AG08396 (cell line): ENCODE data around the gene ITIH4.

Experiments used
- DNase-seq: peaks from one replicate; pipeline ENCODE4 v3.0.0; 2012; ENCODE audit warnings: low spot score, mixed read lengths

Gene ITIH4

GRCh38 chr3:52798376-52798977 lies 32.0 kb downstream of the ITIH4 start:
- no peak for DNase-seq

GRCh38 chr3:52796411-52796810 lies 34.1 kb downstream of the ITIH4 start:
- DNase-seq: no peak

- no peak for DNase-seq
Measured at GRCh38 chr3:52795298-52795900, 35.1 kb downstream of the ITIH4 start.

GRCh38 chr3:52794612-52795099 lies 35.8 kb downstream of the ITIH4 start, which contains the start of gene ITIH3:
TSS of gene ITIH3 (plus strand) at chr3:52794796. CDS start at chr3:52794804, 8 bp downstream.
- no peak for DNase-seq

- no peak for DNase-seq
Measured at GRCh38 chr3:52793702-52794611, 36.5 kb downstream of the ITIH4 start.

GRCh38 chr3:52792961-52793695 lies 37.3 kb downstream of the ITIH4 start:
- peak; percentile 43 for DNase-seq

GRCh38 chr3:52792413-52792812 lies 38.1 kb downstream of the ITIH4 start:
- DNase-seq: no peak

- no peak for DNase-seq
Measured at GRCh38 chr3:52791928-52792327, 38.5 kb downstream of the ITIH4 start.

GRCh38 chr3:52791366-52791765 lies 39.1 kb downstream of the ITIH4 start:
- no peak for DNase-seq

- no peak for DNase-seq
Measured at GRCh38 chr3:52790741-52791140, 39.7 kb downstream of the ITIH4 start.

GRCh38 chr3:52790337-52790736 lies 40.1 kb downstream of the ITIH4 start:
- no peak for DNase-seq

GRCh38 chr3:52789746-52790040 lies 40.8 kb downstream of the ITIH4 start:
- DNase-seq: no peak

- DNase-seq: no peak
Measured at GRCh38 chr3:52788890-52789745, 41.4 kb downstream of the ITIH4 start.

GRCh38 chr3:52787672-52788625 lies 42.5 kb downstream of the ITIH4 start:
- DNase-seq: peak; percentile 44

- no peak for DNase-seq
Measured at GRCh38 chr3:52787246-52787645, 43.2 kb downstream of the ITIH4 start.

GRCh38 chr3:52786330-52787215 lies 43.9 kb downstream of the ITIH4 start:
- DNase-seq: no peak

- no peak for DNase-seq
Measured at GRCh38 chr3:52784931-52785590, 45.4 kb downstream of the ITIH4 start.

- no peak for DNase-seq
Measured at GRCh38 chr3:52784021-52784621, 46.4 kb downstream of the ITIH4 start.
